ENCODE data around the gene PPP6C. TPM values are rescaled to one million over a fixed set of nuclear protein-coding genes. Genes with fewer than 3 reads are reported as not detected.

Gene PPP6C
- total RNA-seq, 1 donor from 2014 or later, result 37.9 TPM

DNA sequence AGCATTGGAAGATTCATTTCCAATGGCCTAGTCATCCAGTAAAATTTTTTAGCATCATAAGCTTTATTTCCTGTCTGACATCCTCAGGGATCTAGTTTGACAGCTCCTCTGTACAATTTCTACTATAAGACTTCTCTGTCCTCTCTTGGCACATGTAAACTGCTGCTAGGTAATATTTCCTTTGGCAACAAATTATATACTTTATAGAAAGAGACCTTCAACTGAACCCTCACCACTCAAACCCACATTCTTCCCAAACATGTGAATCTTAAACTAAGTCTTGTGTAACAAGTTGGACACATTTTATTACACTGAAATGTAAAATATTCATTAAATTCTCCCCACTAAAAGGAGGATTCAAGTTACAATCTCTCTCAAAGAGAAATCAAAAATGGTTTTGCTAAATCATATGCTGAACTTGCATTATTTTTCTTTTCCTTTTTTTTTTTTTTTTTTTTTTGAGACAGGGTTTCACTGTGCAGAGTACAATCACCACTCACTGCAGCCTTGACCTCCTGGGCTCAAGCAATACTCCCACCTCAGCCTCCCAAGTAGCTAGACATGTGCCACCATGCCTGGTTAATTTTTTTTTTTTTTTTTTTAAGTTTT, 83.2 kb downstream of the PPP6C start:
- no peak overlapping the region for H3K4me3 Mint-ChIP-seq (ENCODE audit: unreplicated experiment)
- H3K9me3 Mint-ChIP-seq (ENCODE audit: unreplicated experiment), result peaks cover 8% of the 10 kb centered on the region
- H3K27me3 Mint-ChIP-seq (ENCODE audit: unreplicated experiment), result no peaks in the 10 kb centered on the region
- H3K36me3 Mint-ChIP-seq (ENCODE audit: unreplicated experiment), result peaks cover 5% of the 10 kb centered on the region
- peaks cover 10% of the 10 kb centered on the region for H3K4me1 Mint-ChIP-seq (ENCODE audit: unreplicated experiment)
- peak overlapping the region; percentile 70 for H3K27ac Mint-ChIP-seq (ENCODE audit: unreplicated experiment)
- no peak for DNase-seq (ENCODE audit: extremely low spot score, unreplicated experiment)
- TF ChIP-seq, protein P1, sequence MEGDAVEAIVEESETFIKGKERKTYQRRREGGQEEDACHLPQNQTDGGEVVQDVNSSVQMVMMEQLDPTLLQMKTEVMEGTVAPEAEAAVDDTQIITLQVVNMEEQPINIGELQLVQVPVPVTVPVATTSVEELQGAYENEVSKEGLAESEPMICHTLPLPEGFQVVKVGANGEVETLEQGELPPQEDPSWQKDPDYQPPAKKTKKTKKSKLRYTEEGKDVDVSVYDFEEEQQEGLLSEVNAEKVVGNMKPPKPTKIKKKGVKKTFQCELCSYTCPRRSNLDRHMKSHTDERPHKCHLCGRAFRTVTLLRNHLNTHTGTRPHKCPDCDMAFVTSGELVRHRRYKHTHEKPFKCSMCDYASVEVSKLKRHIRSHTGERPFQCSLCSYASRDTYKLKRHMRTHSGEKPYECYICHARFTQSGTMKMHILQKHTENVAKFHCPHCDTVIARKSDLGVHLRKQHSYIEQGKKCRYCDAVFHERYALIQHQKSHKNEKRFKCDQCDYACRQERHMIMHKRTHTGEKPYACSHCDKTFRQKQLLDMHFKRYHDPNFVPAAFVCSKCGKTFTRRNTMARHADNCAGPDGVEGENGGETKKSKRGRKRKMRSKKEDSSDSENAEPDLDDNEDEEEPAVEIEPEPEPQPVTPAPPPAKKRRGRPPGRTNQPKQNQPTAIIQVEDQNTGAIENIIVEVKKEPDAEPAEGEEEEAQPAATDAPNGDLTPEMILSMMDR (IDR thresholded peaks at IDR 0.05), result no peak

DNA sequence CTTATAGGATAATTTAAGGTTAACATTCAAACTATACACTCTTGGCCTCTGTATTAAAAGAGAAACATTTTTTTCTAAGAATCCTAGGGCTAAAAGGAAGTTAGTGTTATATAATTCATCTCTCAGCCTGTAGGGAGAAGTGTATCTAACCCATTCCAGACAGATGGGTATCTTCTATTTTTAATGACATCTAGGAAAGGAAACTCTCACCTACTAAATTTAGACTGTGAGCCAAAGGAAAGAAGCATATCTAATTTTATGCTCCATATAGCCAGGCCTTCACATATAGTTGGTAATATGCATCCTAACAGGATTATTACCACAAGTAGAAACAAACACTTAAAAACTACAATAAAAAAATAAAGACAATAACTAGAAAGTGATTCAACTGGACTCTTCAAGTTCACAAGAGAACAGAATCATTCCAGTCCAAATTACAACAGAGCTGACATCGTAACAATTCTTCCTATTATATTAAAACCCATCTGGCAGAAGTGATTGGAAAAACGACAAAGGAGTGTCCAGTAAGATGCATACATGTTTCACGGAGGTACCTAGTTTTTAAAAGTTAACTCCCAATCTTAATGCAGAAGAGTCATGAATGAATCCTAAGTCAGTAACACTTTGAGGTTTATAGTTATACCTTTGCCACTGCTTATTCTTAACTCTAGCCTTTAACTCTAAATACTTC, 85.7 kb downstream of the PPP6C start:
- Mint-ChIP-seq H3K4me3 (ENCODE audit: unreplicated experiment) (no peak overlapping the region), H3K4me1 (ENCODE audit: unreplicated experiment) (peaks cover 18% of the 10 kb centered on the region)
- TF ChIP-seq, protein P1 (IDR thresholded peaks at IDR 0.05), result no peak

DNA sequence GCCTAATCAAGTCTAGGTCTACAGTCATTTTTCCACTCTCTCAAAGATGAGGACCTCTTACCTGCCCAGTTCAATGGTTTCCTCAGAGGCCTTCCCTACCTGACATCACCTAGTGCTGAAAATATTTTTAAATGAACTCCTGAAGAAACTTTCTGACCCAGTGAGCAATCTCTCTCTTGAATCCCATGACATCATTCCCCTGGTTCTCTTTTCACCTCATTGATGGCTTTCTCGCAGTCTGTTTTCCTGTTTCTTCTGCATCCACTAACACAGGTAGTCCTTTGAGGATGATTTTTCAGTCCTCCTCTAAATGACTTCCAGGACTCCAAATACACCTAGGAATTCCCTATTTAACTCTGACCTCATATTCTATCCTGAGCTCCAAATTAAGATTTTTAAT, 86.6 kb downstream of the PPP6C start:
- no peak overlapping the region for H3K4me3 Mint-ChIP-seq (ENCODE audit: unreplicated experiment)
- no peaks in the 10 kb centered on the region for H3K36me3 Mint-ChIP-seq (ENCODE audit: unreplicated experiment)
- no peaks in the 10 kb centered on the region for H3K27me3 Mint-ChIP-seq (ENCODE audit: unreplicated experiment)
- DNase-seq (ENCODE audit: extremely low spot score, unreplicated experiment), result no peak
- no peaks in the 10 kb centered on the region for H3K9me3 Mint-ChIP-seq (ENCODE audit: unreplicated experiment)
- TF ChIP-seq, protein P1 (IDR thresholded peaks at IDR 0.05), result no peak
- no peak overlapping the region for H3K27ac Mint-ChIP-seq (ENCODE audit: unreplicated experiment)
- H3K4me1 Mint-ChIP-seq (ENCODE audit: unreplicated experiment), result peaks cover 20% of the 10 kb centered on the region

More for the DNA sequence above, 85.7 kb downstream of the PPP6C start:
- H3K27ac Mint-ChIP-seq (ENCODE audit: unreplicated experiment), result no peak overlapping the region
- no peaks in the 10 kb centered on the region for H3K9me3 Mint-ChIP-seq (ENCODE audit: unreplicated experiment)
- no peaks in the 10 kb centered on the region for H3K27me3 Mint-ChIP-seq (ENCODE audit: unreplicated experiment)
- no peaks in the 10 kb centered on the region for H3K36me3 Mint-ChIP-seq (ENCODE audit: unreplicated experiment)
- DNase-seq (ENCODE audit: extremely low spot score, unreplicated experiment), result no peak

DNA sequence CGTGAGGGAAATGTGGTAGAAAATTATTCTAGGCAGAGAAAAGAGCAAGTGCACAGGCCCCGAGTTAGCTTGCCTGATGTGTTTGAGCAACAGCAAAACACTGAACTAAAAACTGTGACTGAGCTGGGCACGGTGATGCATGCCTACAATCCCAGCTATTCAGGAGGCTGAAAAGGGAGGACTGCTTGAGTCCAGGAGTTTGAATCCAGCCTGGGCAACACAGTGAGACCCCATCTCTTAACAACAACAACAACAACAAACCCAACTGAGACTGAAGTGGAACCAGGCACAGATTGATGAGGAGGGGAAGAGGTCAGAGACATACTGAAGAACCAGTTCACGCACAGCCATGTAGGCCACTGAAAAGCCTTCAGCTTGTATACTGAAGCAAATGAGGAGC, 88.8 kb downstream of the PPP6C start:
- no peak overlapping the region for H3K4me3 Mint-ChIP-seq (ENCODE audit: unreplicated experiment)
- no peaks in the 10 kb centered on the region for H3K36me3 Mint-ChIP-seq (ENCODE audit: unreplicated experiment)
- H3K27me3 Mint-ChIP-seq (ENCODE audit: unreplicated experiment), result no peaks in the 10 kb centered on the region
- TF ChIP-seq, protein P1 (IDR thresholded peaks at IDR 0.05), result no peak
- H3K4me1 Mint-ChIP-seq (ENCODE audit: unreplicated experiment), result peaks cover 17% of the 10 kb centered on the region
- H3K9me3 Mint-ChIP-seq (ENCODE audit: unreplicated experiment), result no peaks in the 10 kb centered on the region
- no peak overlapping the region for H3K27ac Mint-ChIP-seq (ENCODE audit: unreplicated experiment)
- DNase-seq (ENCODE audit: extremely low spot score, unreplicated experiment), result no peak

DNA sequence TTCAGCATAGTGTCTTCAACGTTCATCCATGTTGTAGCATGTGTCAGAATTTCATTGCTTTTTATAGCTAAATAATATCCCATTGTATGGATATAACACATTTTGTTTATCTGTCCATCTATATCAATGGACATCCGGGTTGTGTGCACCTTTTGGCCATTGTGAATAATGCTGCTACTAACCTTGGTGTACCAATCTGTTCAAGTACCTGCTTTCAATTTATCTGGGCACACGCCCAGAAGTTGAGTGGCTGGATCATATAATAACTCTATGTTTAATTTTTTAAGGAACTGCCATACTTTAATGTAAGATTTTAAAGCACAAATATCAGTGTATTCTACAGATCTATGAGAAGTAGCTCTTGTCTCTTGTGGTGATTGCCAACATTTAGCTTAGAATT, 89.8 kb downstream of the PPP6C start:
- no peak overlapping the region for H3K27ac Mint-ChIP-seq (ENCODE audit: unreplicated experiment)
- H3K9me3 Mint-ChIP-seq (ENCODE audit: unreplicated experiment), result no peaks in the 10 kb centered on the region
- no peaks in the 10 kb centered on the region for H3K27me3 Mint-ChIP-seq (ENCODE audit: unreplicated experiment)
- TF ChIP-seq, protein P1 (IDR thresholded peaks at IDR 0.05), result no peak
- H3K4me3 Mint-ChIP-seq (ENCODE audit: unreplicated experiment), result no peak overlapping the region
- H3K36me3 Mint-ChIP-seq (ENCODE audit: unreplicated experiment), result no peaks in the 10 kb centered on the region
- DNase-seq (ENCODE audit: extremely low spot score, unreplicated experiment), result no peak
- peaks cover 15% of the 10 kb centered on the region for H3K4me1 Mint-ChIP-seq (ENCODE audit: unreplicated experiment)
